M059J (cell line): ENCODE results near the gene CCDC182. TPM values are rescaled to one million over a fixed set of nuclear protein-coding genes. Genes with fewer than 3 reads are reported as not detected.
A peak's percentile ranks its signal among the peaks of the same experiment; 100 is the strongest.

Experiments
- DNase-seq: peaks from one replicate; pipeline ENCODE4 v3.0.0-alpha.2; 2012; ENCODE audit warnings: low read depth
- total RNA-seq: library from RNA; depleted of rRNA; stranded (reverse); fragments of >200 nt; shearing (Covaris generic); gene quantifications from 2 replicates; pipeline ENCODE4 v1.2.3, GENCODE V29; 2014

CCDC182 gene
- total RNA-seq, 1 experiment from 2014 or later = not detected

DNA sequence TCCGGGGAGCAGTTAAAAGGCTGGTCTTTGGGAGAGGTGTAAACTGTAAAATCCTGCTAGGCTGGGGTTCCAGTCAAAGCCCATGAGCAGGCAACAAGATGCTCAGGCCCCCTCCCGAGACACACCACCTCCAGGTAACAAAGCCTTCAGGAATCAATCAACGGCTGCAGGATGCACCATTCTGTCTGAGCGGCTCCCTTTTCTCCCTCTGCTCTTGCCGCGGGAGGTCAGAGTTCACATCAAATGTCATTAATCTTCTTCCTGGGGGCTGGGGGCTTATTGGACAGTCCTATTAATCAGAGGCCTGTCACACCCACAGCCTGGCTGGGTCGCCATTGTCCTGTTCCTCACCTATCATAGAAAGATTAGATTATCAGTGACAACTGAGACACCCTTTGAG is 11.9 kb upstream of the CCDC182 start:
- no peak for DNase-seq

DNA sequence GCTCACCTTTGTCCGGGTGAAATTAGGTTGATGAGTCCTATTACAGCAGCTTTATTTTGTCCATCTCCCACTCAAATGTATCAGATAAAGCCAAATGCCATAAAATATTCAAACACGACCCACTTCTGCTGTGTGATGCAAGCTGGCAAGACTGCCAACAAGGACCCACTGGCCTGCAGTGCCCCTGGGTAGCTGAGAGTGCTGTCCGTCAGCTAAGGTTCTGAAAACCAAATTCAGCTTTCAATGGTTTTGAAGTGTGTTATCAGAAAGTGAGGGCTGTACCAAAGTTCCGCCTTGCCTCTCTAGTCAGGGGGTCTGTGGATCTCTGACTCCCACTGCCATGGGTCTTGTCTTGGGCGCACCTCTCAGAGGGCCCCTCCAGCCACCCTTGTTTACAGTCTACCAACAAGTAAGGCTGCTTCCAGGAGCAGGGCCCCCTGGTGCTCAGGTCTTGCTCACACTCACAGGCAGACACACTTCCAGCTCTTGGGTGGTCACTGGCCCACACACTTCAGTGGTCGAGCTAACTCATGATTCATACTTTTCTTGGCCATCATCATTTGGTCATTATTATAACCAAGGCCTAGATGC is 10.5 kb upstream of the CCDC182 start:
- peak; percentile 5 for DNase-seq

DNA sequence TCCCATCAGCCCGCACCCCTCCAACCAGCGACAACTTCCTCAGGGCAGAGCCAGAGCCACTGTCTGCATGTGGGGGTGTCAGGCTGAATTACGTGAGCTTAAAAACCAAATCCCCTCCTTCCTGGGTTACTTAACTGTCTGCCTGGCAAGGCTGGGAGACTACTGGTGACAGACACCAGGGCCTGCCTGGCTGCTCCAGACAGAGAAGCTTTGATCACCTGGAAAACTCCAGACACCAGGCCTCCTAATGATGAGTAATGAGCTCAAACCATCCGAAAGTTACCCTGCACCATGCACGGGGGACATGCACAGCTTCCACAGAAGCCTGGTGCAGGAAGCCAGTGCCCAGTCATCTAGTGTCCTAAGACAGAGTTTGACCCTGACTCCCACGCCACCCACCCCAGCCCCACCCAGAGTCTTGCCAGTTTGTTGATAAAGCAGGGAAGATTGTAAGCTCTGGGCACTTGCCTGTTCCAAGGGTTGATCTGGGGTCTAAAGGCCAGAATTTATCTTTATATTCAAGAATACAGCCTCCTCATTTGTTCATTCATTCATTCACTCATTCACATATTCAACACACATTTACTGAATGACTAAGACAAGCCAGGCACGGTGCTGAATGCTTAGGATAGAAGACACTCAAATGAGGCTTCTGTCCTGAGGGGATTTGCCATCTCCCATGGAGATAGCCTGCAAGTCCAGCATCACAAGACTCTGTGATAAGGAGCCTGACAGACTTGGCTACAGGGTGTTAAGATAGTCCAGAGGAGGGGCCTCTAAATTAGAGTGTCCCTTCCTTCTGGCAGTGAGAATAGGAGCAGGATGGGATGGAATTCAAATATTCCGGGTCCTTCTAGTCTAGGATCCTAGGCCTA is 7.2 kb upstream of the CCDC182 start:
- DNase-seq = no peak

- no peak for DNase-seq
Measured at GRCh38 chr17:57751348-57751971, 6.4 kb upstream of the CCDC182 start.

DNA sequence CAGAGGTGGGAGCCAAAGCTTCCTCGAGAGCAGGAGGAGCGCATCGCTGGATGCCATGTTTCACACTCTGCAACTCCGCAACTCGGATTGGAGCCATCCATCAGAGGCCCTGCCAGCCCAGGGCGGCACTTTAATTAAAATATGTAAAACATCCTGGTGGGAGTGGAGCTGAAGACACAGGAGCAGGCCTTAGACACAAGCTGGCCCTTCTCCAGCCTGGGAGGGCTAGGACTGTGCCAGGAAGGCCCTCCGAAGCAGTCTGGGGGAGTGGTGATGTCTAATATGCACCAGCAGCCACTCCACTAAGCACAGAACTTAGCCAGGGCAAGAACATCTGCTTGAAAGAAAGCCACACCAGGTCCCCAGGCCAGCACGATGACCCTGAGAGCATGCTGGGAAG is 5.8 kb upstream of the CCDC182 start:
- DNase-seq = no peak

DNA sequence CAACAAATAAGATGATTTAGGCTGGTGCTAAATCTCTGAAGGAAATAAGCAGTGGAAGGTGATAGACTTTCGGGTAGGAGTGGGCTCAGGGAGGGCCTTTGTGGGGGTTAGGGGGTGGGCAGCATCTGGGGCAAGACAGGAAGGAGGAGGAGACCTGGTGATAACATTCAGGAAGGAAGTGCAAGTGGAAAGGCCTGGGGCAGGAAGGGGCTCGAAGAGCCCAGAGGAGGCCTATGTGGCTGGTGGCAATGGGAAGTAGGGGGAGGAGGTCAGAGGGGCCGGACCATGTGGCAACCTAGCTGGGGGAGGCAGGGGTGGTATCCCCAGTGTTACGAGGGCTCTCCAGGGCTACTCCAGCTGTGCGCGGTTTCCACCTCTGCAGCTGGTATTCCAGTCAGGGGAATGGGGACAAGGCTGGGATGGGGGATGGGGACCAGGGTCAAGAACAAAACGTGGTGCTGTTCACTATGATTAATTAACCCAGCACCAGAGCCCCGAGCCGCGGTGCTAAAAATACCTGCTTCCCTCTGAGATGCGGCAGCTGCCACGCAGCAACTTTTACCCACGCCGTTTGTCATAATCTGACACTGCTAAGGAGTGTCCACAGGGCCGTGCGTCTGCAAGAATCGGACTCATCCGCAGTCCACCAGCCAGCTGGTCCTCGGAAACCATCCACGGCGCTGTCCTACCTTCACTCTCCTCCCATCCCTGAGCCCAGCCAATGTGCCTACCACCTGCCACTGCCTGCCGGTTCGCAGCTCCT is 5.2 kb upstream of the CCDC182 start:
- no peak for DNase-seq

GRCh38 chr17:57749701-57750100 is 4.6 kb upstream of the CCDC182 start:
- no peak for DNase-seq

- DNase-seq = peak; percentile 55
Measured at GRCh38 chr17:57747221-57748017, 2.3 kb upstream of the CCDC182 start.

DNA sequence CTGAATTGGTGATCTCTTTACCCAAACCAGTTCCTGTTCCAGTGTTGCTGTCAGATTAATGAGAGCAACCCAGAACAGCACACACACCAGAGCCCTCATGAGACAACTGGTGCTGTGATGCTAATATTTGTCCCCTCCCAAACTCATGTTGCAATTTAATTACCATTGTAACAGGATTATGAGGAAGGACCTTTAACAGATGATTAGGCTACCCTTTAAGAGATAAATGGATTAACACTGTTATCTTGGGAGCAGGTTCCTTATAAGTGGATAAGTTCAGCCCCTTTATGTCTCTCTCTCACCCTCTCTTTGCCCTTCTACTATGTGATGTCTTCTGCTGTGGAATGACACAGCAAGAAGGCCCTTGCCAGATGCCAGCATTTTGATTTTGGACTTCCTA is 1.1 kb upstream of the CCDC182 start:
- no peak for DNase-seq

DNA sequence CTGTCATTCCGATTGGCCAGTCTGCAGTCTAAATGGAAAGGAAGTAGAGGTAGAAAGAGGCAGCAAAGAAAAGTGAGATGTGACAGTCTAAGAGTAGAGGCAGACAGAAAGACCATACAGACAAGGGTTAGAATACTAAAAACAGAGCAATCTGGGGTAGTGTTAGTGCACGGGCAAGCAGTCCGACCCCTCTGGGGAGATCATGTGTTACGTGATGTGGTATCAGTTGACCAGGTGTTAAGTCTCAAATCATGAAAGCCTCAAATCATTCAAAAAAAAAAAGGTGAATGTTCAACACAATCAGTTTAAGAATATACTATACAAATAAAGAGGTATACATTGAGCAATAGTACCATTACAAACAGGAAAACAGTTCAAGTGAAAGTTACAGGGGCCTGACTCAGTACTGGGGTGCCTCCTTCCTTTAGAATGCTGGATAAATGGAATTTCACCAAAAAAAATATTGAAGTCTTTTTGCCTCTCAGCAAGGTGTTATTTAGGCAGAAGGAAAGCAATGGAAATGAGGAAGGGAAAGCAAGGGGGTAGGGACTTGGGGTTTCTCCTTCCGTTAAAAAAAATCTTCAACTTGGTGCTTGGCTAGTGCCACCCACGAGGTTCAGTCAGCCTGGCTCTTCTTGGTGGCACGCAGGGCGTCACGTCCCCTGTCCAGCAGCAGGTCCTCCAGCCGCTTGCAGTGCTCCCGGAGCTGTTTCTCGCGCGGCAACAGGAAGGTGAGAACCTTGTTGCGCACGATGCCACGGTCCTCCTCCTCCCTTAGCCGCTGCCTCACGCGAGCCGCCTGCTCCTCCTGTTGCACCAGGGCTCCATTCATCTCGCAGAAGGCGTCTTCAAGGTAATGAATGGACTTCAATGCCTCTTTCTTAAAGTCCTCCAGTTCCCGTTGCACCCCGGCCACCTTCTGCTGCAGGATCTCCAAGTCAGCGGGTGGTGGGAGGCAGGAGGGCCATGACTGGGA is 616 bp downstream of the CCDC182 start:
- no peak for DNase-seq

GRCh38 chr17:57740235-57740528 is 4.9 kb downstream of the CCDC182 start:
- DNase-seq = no peak

DNA sequence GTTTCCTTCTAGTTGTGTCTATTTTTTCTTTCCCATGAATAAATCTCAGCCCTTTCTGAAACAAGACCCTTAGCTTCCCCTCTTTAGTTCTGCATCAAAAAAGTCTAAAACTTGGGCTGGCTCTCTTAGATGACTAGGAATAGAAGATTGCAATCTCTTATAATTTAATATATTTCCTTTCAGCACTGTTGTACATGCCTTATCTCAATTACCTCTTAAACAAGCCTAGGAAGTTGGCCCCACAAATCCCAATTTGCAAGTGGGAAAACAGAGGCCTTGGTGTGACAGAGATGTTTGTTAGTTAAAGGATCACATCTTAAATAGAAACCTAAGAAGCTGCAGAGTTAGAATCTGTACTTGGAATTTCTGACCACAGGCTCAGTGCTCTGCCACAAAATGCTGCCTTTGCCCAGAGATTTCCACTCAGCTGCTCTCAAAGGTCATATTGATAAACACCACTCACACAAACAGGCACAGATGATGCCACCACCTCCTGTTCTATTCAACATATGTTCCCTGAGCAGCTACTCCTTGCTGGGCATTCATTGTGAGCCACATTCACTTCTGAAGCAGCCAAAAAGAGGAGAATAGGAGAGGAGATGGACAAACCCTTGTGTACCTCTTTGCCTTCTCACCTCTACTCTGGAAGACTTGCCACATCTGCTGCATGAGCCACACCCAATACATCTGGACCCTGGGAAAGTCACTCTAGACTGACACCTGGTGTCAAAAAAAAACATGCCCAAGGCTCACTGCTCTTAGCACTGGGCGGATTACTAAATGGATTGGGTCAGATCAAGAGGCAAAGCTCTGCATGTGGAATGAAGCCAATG is 5.5 kb downstream of the CCDC182 start:
- DNase-seq = peak; percentile 7

DNA sequence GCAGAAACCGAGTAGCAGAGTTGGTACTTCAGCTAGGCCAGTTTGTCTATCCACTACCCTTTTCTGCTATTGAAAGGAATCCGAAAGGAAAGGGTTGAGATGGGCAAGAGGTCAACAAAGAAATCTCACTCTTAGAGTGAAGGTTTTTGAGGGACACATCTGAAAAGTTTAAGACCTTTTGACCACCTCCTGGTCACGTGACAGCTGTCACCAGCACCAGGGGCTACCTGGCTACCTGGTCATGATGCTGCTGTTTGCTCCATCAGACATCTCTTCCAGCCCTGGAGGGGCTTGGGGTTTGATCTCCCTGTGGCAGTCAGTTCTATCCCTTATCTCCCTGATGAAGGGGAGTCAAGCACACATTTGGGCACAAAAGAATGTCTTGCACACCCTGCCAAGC is 7.6 kb downstream of the CCDC182 start:
- DNase-seq = no peak

DNA sequence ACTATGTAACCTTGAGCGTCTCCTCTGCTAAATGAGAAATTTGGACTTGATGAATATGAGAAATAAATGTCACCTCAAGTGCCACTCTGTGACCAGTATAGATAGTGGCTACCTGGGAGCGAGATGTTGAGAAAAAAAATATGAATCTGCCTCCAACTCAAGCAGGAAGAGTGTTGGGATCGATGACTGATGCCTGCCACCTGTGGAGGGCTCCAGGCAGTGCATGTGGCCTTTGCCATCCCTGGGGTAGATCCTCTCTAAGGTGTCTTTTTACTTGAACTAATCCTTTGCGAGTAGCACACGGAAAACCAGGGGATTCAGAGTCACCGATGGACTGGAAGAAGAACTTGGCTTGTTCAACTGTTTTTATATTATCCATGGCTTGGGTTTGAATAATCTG is 9.4 kb downstream of the CCDC182 start:
- peak; percentile 16 for DNase-seq

- no peak for DNase-seq
Measured at GRCh38 chr17:57735230-57735629, 9.9 kb downstream of the CCDC182 start.

DNA sequence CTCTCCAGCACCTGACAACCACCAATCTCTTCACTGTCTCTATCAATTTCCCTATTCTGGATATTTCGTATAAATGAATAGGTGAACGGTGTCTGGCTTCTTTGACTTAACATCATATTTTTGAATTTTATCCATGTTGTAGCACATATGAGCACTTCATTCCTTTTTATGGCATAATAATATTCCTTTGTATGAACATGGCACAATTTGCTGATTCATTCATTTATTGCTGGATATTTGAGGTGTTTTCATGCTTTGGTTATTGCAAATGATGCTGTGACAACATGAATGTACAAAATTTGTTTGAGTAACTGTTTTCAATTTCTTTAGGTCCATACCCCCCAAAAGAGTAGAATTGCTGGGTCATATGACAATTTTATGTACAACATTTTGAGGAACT is 12.0 kb downstream of the CCDC182 start:
- no peak for DNase-seq

GRCh38 chr17:57732062-57732461 is 13.0 kb downstream of the CCDC182 start:
- DNase-seq = no peak

- DNase-seq = no peak
Measured at GRCh38 chr17:57730026-57730701, 14.9 kb downstream of the CCDC182 start.

GRCh38 chr17:57727630-57728175 is 17.4 kb downstream of the CCDC182 start:
- DNase-seq = peak; percentile 2
